Gastroesophageal sphincter (tissue), 4 donors: Measurements from ENCODE around the gene TMEM45A. TPM values are rescaled to one million over a fixed set of nuclear protein-coding genes. Genes with fewer than 3 reads are reported as not detected.
A peak's percentile ranks its signal among the peaks of the same experiment; 100 is the strongest.

Source experiments
- ATAC-seq: fragments of 150-250 bp; one replicate; pipeline ENCODE4 v1.9.1; 2016; ENCODE audit warnings: mild to moderate bottlenecking, moderate library complexity
- H3K27ac ChIP-seq, 4 donors: fragments of 200-600 bp; sonication (generic) in 3 of 4; 1 replicate in 3 of 4; 2 replicates in 1 of 4; pipeline ENCODE4 v1.5.1; 2016 to 2019
- H3K27me3 ChIP-seq: fragments of 200-600 bp; sonication (generic); one replicate; pipeline ENCODE4 v1.5.1; 2019
- H3K36me3 ChIP-seq, 2 donors: fragments of 200-600 bp; sonication (generic); one replicate each; pipeline ENCODE4 v1.5.1; 2019; ENCODE audit warnings: control low read depth in 1 of 2
- H3K4me1 ChIP-seq, 3 donors: fragments of 200-600 bp; sonication (generic); 1 replicate in 2 of 3; 2 replicates in 1 of 3; pipeline ENCODE4 v1.5.1; 2016 to 2019; ENCODE audit warnings: control low read depth in 2 of 3
- H3K4me3 ChIP-seq, 2 donors: fragments of 200-600 bp; sonication (generic); one replicate each; pipeline ENCODE4 v1.5.1; 2019; ENCODE audit warnings: mild to moderate bottlenecking in 1 of 2, moderate library complexity in 1 of 2
- H3K9me3 ChIP-seq, 3 donors: fragments of 200-600 bp; sonication (generic); one replicate each; pipeline ENCODE4 v1.5.1; 2017 to 2019; ENCODE audit warnings: control low read depth in 2 of 3
- EP300 ChIP-seq: sonication (generic); formaldehyde crosslinking; IDR thresholded peaks from one replicate; pipeline ENCODE4 v1.6.1; 2017; ENCODE audit warnings: antibody characterized with exemption, mild to moderate bottlenecking
- POLR2A ChIP-seq, 2 donors: fragments of 450-650 bp; IDR thresholded peaks; one replicate each; pipeline ENCODE4 v1.6.1; 2017; ENCODE audit warnings: antibody characterized with exemption in 2 of 2, mild to moderate bottlenecking in 2 of 2, moderate library complexity in 1 of 2
- POLR2AphosphoS5 ChIP-seq: sonication (generic); formaldehyde crosslinking; IDR thresholded peaks from one replicate; pipeline ENCODE4 v1.6.1; 2017; ENCODE audit warnings: antibody characterized with exemption
- WGBS, 2 donors: methylation state at CpG; one replicate each; pipeline ENCODE4 v1.1.5; 2018; ENCODE audit warnings: low coverage in 1 of 2; 5-methylcytosine and 5-hydroxymethylcytosine counted together
- total RNA-seq, 4 donors: library from RNA; depleted of rRNA; stranded (reverse); fragments of >200 nt; gene quantifications; one replicate each; pipeline ENCODE4 v1.1.0, GENCODE V29; 2016
- TF ChIP-seq, protein P1 (sequence below), 4 experiments: fragments of 200-600 bp in 2 of 4; fragments of 450-650 bp in 2 of 4; sonication (generic) in 1 of 4; IDR thresholded peaks; one replicate each; pipeline ENCODE4 v1.5.1; 2017 to 2019; ENCODE audit warnings: antibody characterized with exemption in 4 of 4, mild to moderate bottlenecking in 2 of 4, moderate library complexity in 2 of 4

The TMEM45A gene
- total RNA-seq, 4 donors from 2014 or later, result 8.9 to 18.4 (median 17.6) TPM

DNA sequence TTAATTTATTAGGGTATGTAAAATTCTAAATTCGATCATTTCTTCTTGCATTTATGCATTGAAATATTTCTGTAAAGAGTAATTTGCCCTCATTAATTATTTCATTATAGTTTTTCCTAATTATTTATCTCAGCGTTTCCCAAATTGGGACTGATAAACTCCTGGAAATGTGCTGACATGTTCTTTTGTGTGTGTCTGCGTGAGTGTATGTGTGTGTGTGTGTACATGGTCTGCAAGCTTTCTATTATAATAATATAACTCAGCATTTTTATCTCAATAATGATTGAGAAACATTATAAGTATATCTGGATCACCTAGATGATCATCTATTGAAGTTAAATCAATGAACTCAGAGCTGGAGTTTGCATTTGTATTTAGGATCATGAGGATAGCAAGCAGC, 38.7 kb downstream of the TMEM45A start:
- no peak for ATAC-seq
- Histone ChIP-seq H3K4me1 (peaks cover 0 to 4% (median 0%) of the 10 kb centered on the region in 3 donors), H3K36me3 (no peaks in the 10 kb centered on the region), H3K4me3 (no peak overlapping the region), H3K27ac (no peak overlapping the region), H3K9me3 (no peaks in the 10 kb centered on the region), H3K27me3 (no peaks in the 10 kb centered on the region)
- WGBS, 2 donors, result 94% methylated on average over 3 of the region's 3 CpGs
- TF ChIP-seq POLR2A (IDR thresholded peaks at IDR 0.05), result no peak
- TF ChIP-seq POLR2AphosphoS5, result no peak
- no peak for TF ChIP-seq EP300
- TF ChIP-seq, protein P1, sequence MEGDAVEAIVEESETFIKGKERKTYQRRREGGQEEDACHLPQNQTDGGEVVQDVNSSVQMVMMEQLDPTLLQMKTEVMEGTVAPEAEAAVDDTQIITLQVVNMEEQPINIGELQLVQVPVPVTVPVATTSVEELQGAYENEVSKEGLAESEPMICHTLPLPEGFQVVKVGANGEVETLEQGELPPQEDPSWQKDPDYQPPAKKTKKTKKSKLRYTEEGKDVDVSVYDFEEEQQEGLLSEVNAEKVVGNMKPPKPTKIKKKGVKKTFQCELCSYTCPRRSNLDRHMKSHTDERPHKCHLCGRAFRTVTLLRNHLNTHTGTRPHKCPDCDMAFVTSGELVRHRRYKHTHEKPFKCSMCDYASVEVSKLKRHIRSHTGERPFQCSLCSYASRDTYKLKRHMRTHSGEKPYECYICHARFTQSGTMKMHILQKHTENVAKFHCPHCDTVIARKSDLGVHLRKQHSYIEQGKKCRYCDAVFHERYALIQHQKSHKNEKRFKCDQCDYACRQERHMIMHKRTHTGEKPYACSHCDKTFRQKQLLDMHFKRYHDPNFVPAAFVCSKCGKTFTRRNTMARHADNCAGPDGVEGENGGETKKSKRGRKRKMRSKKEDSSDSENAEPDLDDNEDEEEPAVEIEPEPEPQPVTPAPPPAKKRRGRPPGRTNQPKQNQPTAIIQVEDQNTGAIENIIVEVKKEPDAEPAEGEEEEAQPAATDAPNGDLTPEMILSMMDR (IDR thresholded peaks at IDR 0.05), result no peak

DNA sequence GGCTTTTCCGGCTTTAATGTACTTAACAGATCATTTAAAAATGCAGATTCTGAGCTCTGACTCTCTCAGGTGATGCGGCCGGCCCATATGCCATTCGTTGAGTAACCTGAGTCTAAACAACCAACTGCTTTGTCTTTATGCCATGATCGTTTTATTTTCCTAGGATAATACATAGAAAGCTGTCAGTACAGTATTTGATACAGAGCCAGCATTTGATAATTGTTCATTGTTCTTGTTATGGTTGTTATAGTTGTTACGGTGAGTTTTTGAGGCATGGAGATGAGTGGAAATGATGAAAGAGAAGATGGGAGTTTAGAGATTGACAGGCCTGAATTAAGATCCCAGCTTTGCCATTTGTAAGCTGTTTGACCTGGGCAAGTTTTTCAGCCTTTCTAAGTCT, 40.0 kb downstream of the TMEM45A start:
- ATAC-seq, result no peak
- 74 to 85% methylated on average over 6 of the region's 6 CpGs for WGBS, 2 donors
- no peak overlapping the region for H3K27ac ChIP-seq

DNA sequence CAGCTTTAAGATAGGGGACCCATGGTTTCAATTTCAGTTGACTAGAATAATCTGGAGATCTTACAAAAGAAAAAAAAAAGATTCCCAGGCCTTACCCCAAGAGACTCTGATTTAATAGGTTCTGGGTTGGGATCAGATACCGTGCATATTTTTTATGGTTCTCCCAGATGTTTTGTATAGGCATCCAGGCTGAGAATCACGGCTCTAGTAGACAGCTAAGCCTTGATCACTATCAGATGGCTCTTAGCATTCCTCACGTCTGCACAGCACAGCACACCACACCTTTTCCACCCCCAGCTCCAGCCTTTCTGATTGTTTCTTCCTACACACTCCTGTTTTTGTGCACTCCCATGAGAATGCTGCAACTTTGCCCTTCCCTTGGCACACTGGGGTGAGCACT, 40.8 kb downstream of the TMEM45A start:
- Histone ChIP-seq H3K27ac (no peak overlapping the region), H3K4me1 (no peaks in the 10 kb centered on the region), H3K36me3 (no peaks in the 10 kb centered on the region), H3K4me3 (no peak overlapping the region), H3K9me3 (no peaks in the 10 kb centered on the region), H3K27me3 (no peaks in the 10 kb centered on the region)
- ATAC-seq, result no peak
- TF ChIP-seq, protein P1 (IDR thresholded peaks at IDR 0.05), result no peak
- 58 to 60% methylated on average over 3 of the region's 3 CpGs for WGBS, 2 donors

More for the DNA sequence above, 40.0 kb downstream of the TMEM45A start:
- Histone ChIP-seq H3K36me3 (no peaks in the 10 kb centered on the region), H3K4me1 (no peaks in the 10 kb centered on the region), H3K4me3 (no peak overlapping the region), H3K27me3 (no peaks in the 10 kb centered on the region), H3K9me3 (no peaks in the 10 kb centered on the region)
- TF ChIP-seq EP300 (no peak), POLR2A (IDR thresholded peaks at IDR 0.05) (no peak), POLR2AphosphoS5 (no peak)
- TF ChIP-seq, protein P1 (IDR thresholded peaks at IDR 0.05), result no peak

DNA sequence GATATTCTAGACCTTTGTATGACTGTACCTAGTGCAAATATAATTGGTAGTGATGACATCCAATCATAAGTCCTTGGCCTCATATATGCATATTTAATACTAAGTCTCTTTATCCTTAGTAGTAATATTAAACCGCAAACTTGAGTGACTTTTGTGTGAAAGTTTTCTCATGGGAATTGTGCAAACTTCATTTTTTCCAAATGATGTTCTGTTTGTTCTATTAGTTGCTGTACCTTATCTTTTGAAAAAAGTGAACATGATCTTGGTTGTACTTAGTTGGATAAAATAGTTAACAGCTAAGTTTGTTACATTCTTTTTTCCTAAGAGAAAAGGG, 43.2 kb downstream of the TMEM45A start:
- 100% methylated on average over 1 of the region's 1 CpG for WGBS, 2 donors
- H3K27ac ChIP-seq, result no peak overlapping the region
- TF ChIP-seq POLR2A (IDR thresholded peaks at IDR 0.05), result no peak
- TF ChIP-seq, protein P1 (IDR thresholded peaks at IDR 0.05), result no peak
- no peak for TF ChIP-seq POLR2AphosphoS5
- no peak for TF ChIP-seq EP300
- H3K4me1 ChIP-seq, result no peaks in the 10 kb centered on the region
- H3K27me3 ChIP-seq, result no peaks in the 10 kb centered on the region
- no peak overlapping the region for H3K4me3 ChIP-seq
- H3K9me3 ChIP-seq, result no peaks in the 10 kb centered on the region
- H3K36me3 ChIP-seq, result no peaks in the 10 kb centered on the region
- ATAC-seq, result peak; percentile 45

DNA sequence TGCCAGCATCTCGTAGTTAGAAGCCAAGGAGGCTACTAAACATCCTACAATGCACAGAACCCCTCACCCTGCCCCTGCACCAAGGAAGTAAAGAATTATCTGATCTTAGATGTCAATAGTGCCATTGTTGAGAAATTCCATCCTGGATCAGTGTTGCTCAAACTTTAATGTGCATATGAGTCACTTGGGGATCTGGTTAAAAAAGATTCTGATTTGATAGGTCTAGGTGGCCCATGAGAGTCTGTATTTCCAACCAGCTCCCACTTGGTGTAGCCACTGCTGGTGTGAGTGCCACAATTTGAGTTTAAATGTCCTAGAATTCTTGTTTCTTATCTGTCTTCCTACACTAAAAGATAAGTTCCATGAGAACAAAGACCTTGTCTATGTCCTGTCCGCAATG, 43.7 kb downstream of the TMEM45A start:
- H3K27me3 ChIP-seq, result no peaks in the 10 kb centered on the region
- TF ChIP-seq, protein P1 (IDR thresholded peaks at IDR 0.05), result no peak
- peak; percentile 31 for ATAC-seq
- 76 to 95% methylated on average over 2 of the region's 2 CpGs for WGBS, 2 donors
- no peak overlapping the region for H3K4me3 ChIP-seq
- no peaks in the 10 kb centered on the region for H3K36me3 ChIP-seq
- H3K9me3 ChIP-seq, result no peaks in the 10 kb centered on the region
- no peaks in the 10 kb centered on the region for H3K4me1 ChIP-seq
- H3K27ac ChIP-seq, result no peak overlapping the region
